ENCODE data around the gene C13orf46. TPM values are rescaled to one million over a fixed set of nuclear protein-coding genes. Genes with fewer than 3 reads are reported as not detected.

Gene C13orf46
- total RNA-seq, 1 donor from 2014 or later, result 0.65 TPM

- DNase-seq (ENCODE audit: low read depth), result no peak
Observed at GRCh38 chr13:113907635-113908617, 66.0 kb downstream of the C13orf46 start.

- DNase-seq (ENCODE audit: low read depth), result no peak
Observed at GRCh38 chr13:113906571-113906970, 67.3 kb downstream of the C13orf46 start.

- no peak for DNase-seq (ENCODE audit: low read depth)
Observed at GRCh38 chr13:113905942-113906341, 67.9 kb downstream of the C13orf46 start.

GRCh38 chr13:113905018-113905417 is 68.9 kb downstream of the C13orf46 start:
- no peak for DNase-seq (ENCODE audit: low read depth)

GRCh38 chr13:113904411-113904810 is 69.5 kb downstream of the C13orf46 start:
- DNase-seq (ENCODE audit: low read depth), result peak; percentile 21

GRCh38 chr13:113903912-113904311 is 70.0 kb downstream of the C13orf46 start:
- DNase-seq (ENCODE audit: low read depth), result no peak

Other genes starting within 250 kb of the C13orf46 start
- gene TMEM255B, start 214.8 kb downstream of the C13orf46 start, total RNA-seq, result 3.3 and 5.9 TPM in 2 replicates
- gene GAS6, start 110.0 kb downstream of the C13orf46 start, total RNA-seq, result 174 and 236 TPM in 2 replicates
- gene RASA3, start 158.5 kb upstream of the C13orf46 start, total RNA-seq, result 9.0 and 10.9 TPM in 2 replicates
- gene CFAP97D2, start 205.2 kb upstream of the C13orf46 start, total RNA-seq, result not detected in 2 replicates